Measurements from ENCODE around the gene L3MBTL1.

- TF ChIP-seq CTCF (IDR thresholded peaks at IDR 0.05) = no peak
- TF ChIP-seq ZFX (IDR thresholded peaks at IDR 0.05; ENCODE audit: borderline replicate concordance) = no peak
Observed at GRCh38 chr20:43460172-43460829, 47.2 kb upstream of the L3MBTL1 start.

Data from 22Rv1 (cell line).